T-helper 17 cell (primary cell): ENCODE measurements around the gene RBBP9. TPM values are rescaled to one million over a fixed set of nuclear protein-coding genes. Genes with fewer than 3 reads are reported as not detected.
"Not testable (repeated sequence)": the region's sequence is repeated elsewhere in the genome, so short reads cannot be mapped to it uniquely, and the experiment has no call there.

Experiments used
- ATAC-seq: fragments of 150-1000 bp; cut with Tn5 transposase; 2 replicates; pipeline ENCODE4 v1.10.0; 2021; ENCODE audit warnings: mild to moderate bottlenecking, moderate library complexity
- DNase-seq, 3 donors: peaks; one replicate each; pipeline versions ENCODE4 v3.0.0 to v3.0.0-alpha.2; 2020 to 2021
- H3K9me3 ChIP-seq: one replicate; pipeline ENCODE4 v1.7.0; 2013; ENCODE audit warnings: low read length, mild to moderate bottlenecking; ENCODE audit not compliant: control insufficient read depth, poor library complexity, severe bottlenecking
- H3K27ac Mint-ChIP-seq: one replicate; pipeline ENCODE4 v1.8.0; 2022; ENCODE audit warnings: mild to moderate bottlenecking, moderate library complexity, mixed read lengths
- H3K27me3 Mint-ChIP-seq: one replicate; pipeline ENCODE4 v1.8.0; 2022; ENCODE audit warnings: mixed read lengths
- H3K36me3 Mint-ChIP-seq: one replicate; pipeline ENCODE4 v1.8.0; 2022; ENCODE audit warnings: low read depth, mixed read lengths
- H3K4me1 Mint-ChIP-seq: one replicate; pipeline ENCODE4 v1.8.0; 2022; ENCODE audit warnings: mild to moderate bottlenecking, mixed read lengths
- H3K4me3 Mint-ChIP-seq: one replicate; pipeline ENCODE4 v1.8.0; 2022; ENCODE audit warnings: mild to moderate bottlenecking, moderate library complexity, mixed read lengths
- total RNA-seq, 4 donors: library from RNA in 2 of 4; stranded (reverse) in 2 of 4; gene quantifications; one replicate each; pipeline ENCODE4 v1.2.3 and lab custom pipeline; 2022 to 2026

Gene RBBP9
- total RNA-seq, 2 donors from 2014 or later: 5.3 to 6.0 TPM

GRCh38 chr20:18524646-18525045 lies 27.6 kb upstream of the RBBP9 start:
- no peaks in the 10 kb centered on the region for H3K27me3 Mint-ChIP-seq
- H3K9me3 ChIP-seq: no peaks in the 10 kb centered on the region
- no peak overlapping the region for H3K27ac Mint-ChIP-seq
- ATAC-seq (no peak), DNase-seq (no peak)
- H3K4me3 Mint-ChIP-seq: no peak overlapping the region
- peaks cover 3% of the 10 kb centered on the region for H3K4me1 Mint-ChIP-seq
- peaks cover 15% of the 10 kb centered on the region for H3K36me3 Mint-ChIP-seq

DNA sequence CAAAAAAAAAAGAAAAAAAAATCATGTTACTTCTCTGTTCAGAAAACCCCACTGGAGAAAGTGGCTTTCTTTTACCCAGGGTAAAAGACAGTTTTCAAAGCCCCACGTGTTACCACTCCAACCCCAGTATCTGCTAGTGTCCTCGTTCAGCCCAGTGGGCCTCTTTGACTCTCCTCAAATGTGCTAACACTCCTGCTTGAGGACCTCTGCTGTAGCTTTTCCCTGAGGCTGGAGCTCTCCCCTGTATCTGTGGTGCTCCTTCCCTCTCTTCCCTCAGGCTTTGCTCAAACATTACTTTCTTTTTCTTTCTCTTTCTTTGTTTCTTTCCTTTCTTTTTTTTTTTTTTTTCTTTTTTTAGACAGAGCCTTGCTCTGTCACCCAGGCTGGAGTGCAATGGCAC lies 26.0 kb upstream of the RBBP9 start:
- Mint-ChIP-seq H3K36me3 (peaks cover 5% of the 10 kb centered on the region), H3K4me1 (peaks cover 2% of the 10 kb centered on the region), H3K4me3 (no peak overlapping the region), H3K27me3 (no peaks in the 10 kb centered on the region), H3K27ac (no peak overlapping the region)
- no peaks in the 10 kb centered on the region for H3K9me3 ChIP-seq
- DNase-seq (no peak), ATAC-seq (no peak)

- not testable (repeated sequence) for H3K9me3 ChIP-seq, H3K27ac Mint-ChIP-seq, H3K4me3 Mint-ChIP-seq, H3K4me1 Mint-ChIP-seq, H3K36me3 Mint-ChIP-seq, DNase-seq, ATAC-seq, H3K27me3 Mint-ChIP-seq
These were observed 25.0 kb upstream of the RBBP9 start for GRCh38 chr20:18522066-18522465.

GRCh38 chr20:18515973-18516372 lies 18.9 kb upstream of the RBBP9 start:
- no peak for ATAC-seq
- no peak overlapping the region for H3K27ac Mint-ChIP-seq

GRCh38 chr20:18514127-18514526 lies 17.1 kb upstream of the RBBP9 start:
- Mint-ChIP-seq H3K36me3 (peaks cover 5% of the 10 kb centered on the region), H3K4me3 (no peak overlapping the region), H3K27ac (no peak overlapping the region), H3K27me3 (no peaks in the 10 kb centered on the region), H3K4me1 (peaks cover 17% of the 10 kb centered on the region)
- no peak for DNase-seq
- no peak for ATAC-seq
- no peaks in the 10 kb centered on the region for H3K9me3 ChIP-seq

More at GRCh38 chr20:18515973-18516372, 18.9 kb upstream of the RBBP9 start:
- H3K4me1 Mint-ChIP-seq: peaks cover 6% of the 10 kb centered on the region
- H3K36me3 Mint-ChIP-seq: peaks cover 2% of the 10 kb centered on the region
- no peak for DNase-seq
- H3K9me3 ChIP-seq: no peaks in the 10 kb centered on the region
- H3K27me3 Mint-ChIP-seq: no peaks in the 10 kb centered on the region
- no peak overlapping the region for H3K4me3 Mint-ChIP-seq

- Mint-ChIP-seq H3K36me3 (peaks cover 5% of the 10 kb centered on the region), H3K27ac (peak overlapping the region; percentile 72), H3K4me3 (no peak overlapping the region), H3K4me1 (peaks cover 23% of the 10 kb centered on the region), H3K27me3 (no peaks in the 10 kb centered on the region)
- no peak for ATAC-seq
- no peaks in the 10 kb centered on the region for H3K9me3 ChIP-seq
- DNase-seq: no peak
These were observed 16.2 kb upstream of the RBBP9 start for GRCh38 chr20:18513208-18513607.

GRCh38 chr20:18511571-18511970 lies 14.5 kb upstream of the RBBP9 start:
- no peaks in the 10 kb centered on the region for H3K27me3 Mint-ChIP-seq

DNA sequence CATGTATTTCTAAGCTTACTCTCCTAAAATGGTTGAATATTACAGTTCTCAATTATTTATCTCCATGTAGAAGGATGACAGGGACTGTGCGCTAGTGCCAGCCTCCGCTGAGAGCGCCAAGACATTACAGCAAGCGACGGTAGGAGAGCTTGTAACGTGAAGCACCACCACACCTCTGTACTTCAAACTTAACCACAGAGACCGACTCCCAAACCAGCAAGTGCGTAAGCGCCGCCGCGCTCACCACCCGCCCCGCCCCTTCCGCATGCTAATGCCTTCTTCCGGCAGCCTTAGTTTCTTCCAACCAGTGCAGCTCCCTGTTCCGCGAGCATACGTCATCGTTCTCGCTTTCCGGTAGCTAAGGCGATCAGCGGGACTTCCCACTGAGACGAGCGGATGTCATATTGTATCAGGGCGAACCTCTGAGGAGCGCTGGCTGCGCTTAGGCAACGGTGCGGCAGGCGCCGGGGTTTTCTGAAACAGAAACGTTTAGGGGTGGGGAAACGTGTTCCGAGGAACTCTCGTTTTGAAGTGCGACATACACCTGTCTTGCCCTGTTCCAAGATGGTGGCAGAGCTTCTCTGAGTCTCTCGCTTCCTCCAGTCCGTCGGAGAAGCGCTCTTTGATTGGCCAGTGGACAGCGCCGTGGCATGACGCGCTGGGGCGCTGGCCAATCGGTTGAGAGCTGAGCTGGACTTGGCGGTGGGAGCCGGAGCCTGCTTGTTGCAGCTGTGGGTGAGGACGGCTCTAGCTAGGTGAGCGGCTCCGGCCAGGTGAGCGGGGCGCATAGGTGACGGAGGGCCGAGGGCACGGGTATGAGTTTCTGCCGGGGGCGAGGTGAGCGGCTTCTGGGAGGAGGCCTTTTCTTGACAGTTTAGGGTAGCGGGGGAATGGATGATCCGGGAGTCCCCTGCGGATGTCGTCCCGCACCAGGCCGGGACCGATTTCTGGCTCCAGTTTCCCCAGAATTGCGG lies 10.5 kb upstream of the RBBP9 start, which contains the start of gene SEC23B:
Gene SEC23B (plus strand): TSS at position 723 of the 974 bp plus-strand sequence. CDS start 2,896 bp downstream, outside the sequence.
- peaks cover 7% of the 10 kb centered on the region for H3K36me3 Mint-ChIP-seq
- DNase-seq (peak; percentile 91 to 96 (median 96)), ATAC-seq (peak; percentile 85)
- peak within 1 kb of the TSS; percentile 100 for H3K4me3 Mint-ChIP-seq
- peak within 1 kb of the TSS; percentile 100 for H3K27ac Mint-ChIP-seq
- H3K4me1 Mint-ChIP-seq: peaks cover 28% of the 10 kb centered on the region
- no peaks in the 10 kb centered on the region for H3K27me3 Mint-ChIP-seq
- no peaks in the 10 kb centered on the region for H3K9me3 ChIP-seq

More at GRCh38 chr20:18511571-18511970, 14.5 kb upstream of the RBBP9 start:
- no peaks in the 10 kb centered on the region for H3K9me3 ChIP-seq
- H3K27ac Mint-ChIP-seq: peak overlapping the region; percentile 100
- H3K36me3 Mint-ChIP-seq: peaks cover 7% of the 10 kb centered on the region
- no peak overlapping the region for H3K4me3 Mint-ChIP-seq
- ATAC-seq: no peak
- no peak for DNase-seq
- peaks cover 34% of the 10 kb centered on the region for H3K4me1 Mint-ChIP-seq

GRCh38 chr20:18506744-18507143 lies 9.7 kb upstream of the RBBP9 start:
- peak overlapping the region; percentile 100 for H3K4me3 Mint-ChIP-seq
- H3K4me1 Mint-ChIP-seq: peaks cover 31% of the 10 kb centered on the region
- ATAC-seq: no peak
- H3K9me3 ChIP-seq: no peaks in the 10 kb centered on the region
- H3K27me3 Mint-ChIP-seq: peaks cover 5% of the 10 kb centered on the region
- H3K27ac Mint-ChIP-seq: peak overlapping the region; percentile 100
- no peak for DNase-seq
- H3K36me3 Mint-ChIP-seq: peaks cover 7% of the 10 kb centered on the region

DNA sequence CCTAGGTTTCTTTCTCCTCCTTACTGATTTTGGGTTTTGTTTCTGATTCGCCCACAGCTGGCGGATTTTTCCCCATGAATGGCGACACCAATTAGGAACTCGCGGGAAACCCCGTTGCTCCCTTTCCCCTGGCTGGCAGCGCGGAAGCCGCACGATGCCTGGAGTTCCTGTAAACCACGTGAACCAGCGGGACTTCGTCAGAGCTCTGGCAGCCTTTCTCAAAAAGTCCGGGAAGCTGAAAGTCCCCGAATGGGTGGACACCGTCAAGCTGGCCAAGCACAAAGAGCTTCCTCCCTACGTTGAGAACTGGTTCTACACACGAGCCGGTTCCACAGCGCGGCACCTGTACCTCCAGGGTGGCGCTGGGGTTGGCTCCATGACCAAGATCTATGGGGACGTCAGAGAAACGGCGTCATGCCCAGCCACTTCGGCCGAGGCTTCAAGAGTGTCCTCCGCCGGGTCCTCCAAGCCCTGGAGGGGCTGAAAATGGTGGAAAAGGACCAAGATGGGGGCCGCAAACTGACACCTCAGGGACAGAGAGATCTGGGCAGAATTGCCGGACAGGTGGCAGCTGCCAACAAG lies 7.5 kb upstream of the RBBP9 start:
- peak overlapping the region; percentile 57 for H3K27ac Mint-ChIP-seq
- peaks cover 2% of the 10 kb centered on the region for H3K36me3 Mint-ChIP-seq
- H3K4me1 Mint-ChIP-seq: peaks cover 24% of the 10 kb centered on the region
- DNase-seq (no peak), ATAC-seq (no peak)
- no peaks in the 10 kb centered on the region for H3K9me3 ChIP-seq
- H3K27me3 Mint-ChIP-seq: peaks cover 6% of the 10 kb centered on the region
- no peak overlapping the region for H3K4me3 Mint-ChIP-seq

- ATAC-seq, H3K27me3 Mint-ChIP-seq, H3K27ac Mint-ChIP-seq, H3K4me3 Mint-ChIP-seq, H3K9me3 ChIP-seq, DNase-seq, H3K4me1 Mint-ChIP-seq, H3K36me3 Mint-ChIP-seq: not testable (repeated sequence)
These were observed 4.6 kb upstream of the RBBP9 start for GRCh38 chr20:18501672-18502071.

DNA sequence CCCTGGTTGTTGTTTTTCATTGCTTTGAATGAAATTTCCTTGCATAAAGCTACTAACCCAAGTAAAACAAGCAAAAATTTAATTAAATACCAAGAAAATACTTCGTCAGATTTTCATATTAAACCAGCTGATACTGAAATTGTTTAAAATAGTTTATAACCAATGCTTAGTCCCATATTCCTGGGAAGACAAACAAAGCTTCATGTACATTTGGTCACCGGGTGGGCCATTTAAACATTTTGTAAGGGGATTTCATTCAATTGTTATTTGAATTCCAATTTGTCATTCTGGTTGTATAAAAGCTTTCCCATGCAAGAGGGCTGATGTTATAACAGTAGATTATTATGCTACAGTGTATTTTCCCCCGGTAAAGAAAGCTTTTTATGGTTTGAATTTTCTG lies 578 bp upstream of the RBBP9 start:
- DNase-seq (no peak), ATAC-seq (no peak)
- Mint-ChIP-seq H3K4me3 (peak overlapping the region; percentile 97), H3K27me3 (peaks cover 6% of the 10 kb centered on the region), H3K27ac (peak overlapping the region; percentile 93), H3K4me1 (peaks cover 17% of the 10 kb centered on the region), H3K36me3 (peaks cover 5% of the 10 kb centered on the region)
- H3K9me3 ChIP-seq: no peaks in the 10 kb centered on the region

DNA sequence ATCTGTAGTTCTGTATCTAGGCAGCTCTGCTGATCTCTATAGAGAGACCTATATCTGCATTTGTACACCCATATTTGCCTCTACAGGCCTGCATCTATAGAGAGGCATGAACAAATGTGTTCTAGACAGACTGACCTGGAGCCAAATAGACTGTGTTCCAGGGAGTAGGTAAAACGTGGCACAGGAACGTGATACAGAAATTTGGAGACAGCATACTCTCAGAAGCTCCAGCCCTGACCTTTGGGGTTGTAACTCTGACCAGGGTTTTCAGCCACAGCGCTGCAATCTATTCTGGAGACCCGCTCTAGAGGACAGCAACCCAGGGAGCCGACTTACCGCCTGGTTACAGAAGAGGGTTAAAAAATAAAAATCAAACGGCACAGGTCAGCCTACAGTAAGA lies 983 bp downstream of the RBBP9 start:
- Mint-ChIP-seq H3K4me3 (peak overlapping the region; percentile 97), H3K27ac (peak overlapping the region; percentile 93), H3K36me3 (peaks cover 5% of the 10 kb centered on the region), H3K4me1 (peaks cover 15% of the 10 kb centered on the region), H3K27me3 (no peaks in the 10 kb centered on the region)
- no peak for ATAC-seq
- H3K9me3 ChIP-seq: no peaks in the 10 kb centered on the region
- no peak for DNase-seq
